PC-9 (cell line): ENCODE results near the gene GLYATL1B. TPM values are rescaled to one million over a fixed set of nuclear protein-coding genes. Genes with fewer than 3 reads are reported as not detected.
"Not testable (repeated sequence)": the region's sequence is repeated elsewhere in the genome, so short reads cannot be mapped to it uniquely, and the experiment has no call there.

Experiments
- BruUV-seq: library from RNA; stranded (reverse); fragments of 400-500 nt; replicated peaks from 2 replicates; lab custom pipeline; 2021; lab: Mats Ljungman, UMichigan
- CTCF ChIA-PET: fragments of 300-600 bp; sonication (Branson Sonifier 250); formaldehyde crosslinking; loops from one replicate; lab custom pipeline; 2022; ENCODE audit warnings: antibody characterized with exemption; lab: Charles Lee
- POLR2A ChIA-PET: fragments of 300-600 bp; sonication (Branson Sonifier 250); formaldehyde crosslinking; loops from one replicate; lab custom pipeline; 2022; ENCODE audit warnings: antibody characterized with exemption; ENCODE audit not compliant: unreplicated experiment; lab: Charles Lee
- DNase-seq, 2 experiments: peaks; one replicate each; pipeline versions ENCODE4 v3.0.0 to v3.0.0-alpha.2; 2015 to 2022; ENCODE audit warnings: mixed read lengths in 1 of 2
- H2AFZ ChIP-seq: fragments of 200-600 bp; sonication (generic); 2 replicates; pipeline ENCODE4 v1.8.1; 2017; ENCODE audit warnings: antibody characterized with exemption
- H3F3A ChIP-seq: fragments of 200-600 bp; sonication (generic); 2 replicates; pipeline ENCODE4 v1.8.1; 2017; ENCODE audit warnings: antibody characterized with exemption, mild to moderate bottlenecking, low read depth; ENCODE audit not compliant: insufficient read depth
- H3K27ac ChIP-seq: fragments of 200-600 bp; sonication (generic); 2 replicates; pipeline ENCODE4 v1.6.1; 2016; ENCODE audit warnings: mixed run types
- H3K27me3 ChIP-seq: fragments of 200-600 bp; sonication (generic); 2 replicates; pipeline ENCODE4 v1.6.1; 2016; ENCODE audit warnings: low read depth, mixed run types; ENCODE audit not compliant: insufficient read depth
- H3K36me3 ChIP-seq: fragments of 200-600 bp; sonication (generic); 2 replicates; pipeline ENCODE4 v1.6.1; 2016; ENCODE audit warnings: low read depth, mixed run types
- H3K4me1 ChIP-seq: fragments of 200-600 bp; sonication (generic); replicated peaks from 2 replicates; pipeline ENCODE4 v1.6.1; 2016; ENCODE audit warnings: mixed run types; ENCODE audit not compliant: insufficient read depth
- H3K4me2 ChIP-seq: fragments of 200-600 bp; sonication (generic); 2 replicates; pipeline ENCODE4 v1.6.1; 2017; ENCODE audit warnings: mixed run types
- H3K4me3 ChIP-seq: fragments of 200-600 bp; sonication (generic); 2 replicates; pipeline ENCODE4 v1.6.1; 2016; ENCODE audit warnings: mixed run types
- H3K79me2 ChIP-seq: fragments of 200-600 bp; sonication (generic); 2 replicates; pipeline ENCODE4 v1.6.1; 2017; ENCODE audit warnings: low read depth, mixed run types
- H3K9me2 ChIP-seq: fragments of 200-600 bp; sonication (generic); 2 replicates; pipeline ENCODE4 v1.8.1; 2017; ENCODE audit warnings: mild to moderate bottlenecking; ENCODE audit not compliant: insufficient read depth
- H3K9me3 ChIP-seq: fragments of 200-600 bp; sonication (generic); 2 replicates; pipeline ENCODE4 v1.8.1; 2016; ENCODE audit warnings: low read depth; ENCODE audit not compliant: insufficient read depth
- H4K20me1 ChIP-seq: fragments of 200-600 bp; sonication (generic); 2 replicates; pipeline ENCODE4 v1.8.1; 2017; ENCODE audit not compliant: insufficient read depth
- CTCF ChIP-seq: fragments of 200-600 bp; sonication (generic); conservative IDR thresholded peaks from 2 replicates; pipeline ENCODE4 v1.6.1; 2017; ENCODE audit warnings: mixed run types, antibody characterized with exemption, mild to moderate bottlenecking, moderate library complexity
- EZH2 ChIP-seq: fragments of 200-600 bp; sonication (generic); IDR thresholded peaks from 2 replicates; pipeline ENCODE4 v1.8.0; 2017; ENCODE audit warnings: antibody characterized with exemption, low read depth
- intact Hi-C: fragments of 100-400 bp; cut with micrococcal nuclease; formaldehyde crosslinking; loops from one replicate; pipeline ENCODE4 v1.10.0; 2022; ENCODE audit not compliant: unreplicated experiment
- total RNA-seq: library from RNA; stranded (reverse); gene quantifications from 2 replicates; pipeline ENCODE4 v1.2.3, GENCODE V29; 2021

Gene GLYATL1B
- total RNA-seq, 1 experiment from 2014 or later, result not detected

- CTCF ChIA-PET, result no interaction called here
- H3K4me1 ChIP-seq, result no peaks in the 10 kb centered on the region
- no peaks in the 10 kb centered on the region for H3F3A ChIP-seq
- no peaks in the 10 kb centered on the region for H3K9me2 ChIP-seq
- H3K36me3 ChIP-seq, result no peaks in the 10 kb centered on the region
- POLR2A ChIA-PET, result interaction anchor here (0.6 kb wide), 1 partner anchor 61 kb away, joined by 3 read pairs; no protein-coding TSS in a partner anchor
- no peak overlapping the region for H3K27ac ChIP-seq
- no peak overlapping the region for H3K4me2 ChIP-seq
- intact Hi-C loops, result loop anchor here (1.0 kb wide), 1 partner anchor 39 kb away; no protein-coding TSS in a partner anchor
- peaks cover 49% of the 10 kb centered on the region for H3K27me3 ChIP-seq
- DNase-seq, result peak in 1 of 2 experiments; percentile 16
- H3K4me3 ChIP-seq, result no peak overlapping the region
- H3K9me3 ChIP-seq, result no peaks in the 10 kb centered on the region
- no peaks in the 10 kb centered on the region for H3K79me2 ChIP-seq
- TF ChIP-seq EZH2 (no peak), CTCF (peak; percentile 72)
- no TSS peak for BruUV-seq
- H4K20me1 ChIP-seq, result no peaks in the 10 kb centered on the region; the same call in 1 of the 2 replicates
- no peak overlapping the region for H2AFZ ChIP-seq
Measured at GRCh38 chr11:59097113-59097708, 11.1 kb downstream of the GLYATL1B start.

- H3K9me3 ChIP-seq, BruUV-seq, H3K4me2 ChIP-seq, DNase-seq, H3F3A ChIP-seq, H3K79me2 ChIP-seq, H2AFZ ChIP-seq, CTCF ChIA-PET, H4K20me1 ChIP-seq, H3K4me3 ChIP-seq, H3K27ac ChIP-seq, H3K4me1 ChIP-seq, H3K9me2 ChIP-seq, H3K36me3 ChIP-seq: not testable (repeated sequence)
- intact Hi-C loops, result loop anchor here (1.0 kb wide), 1 partner anchor 38 kb away; no protein-coding TSS in a partner anchor
- POLR2A ChIA-PET, result interaction anchor here (0.6 kb wide), 1 partner anchor 60 kb away, joined by 3 read pairs; no protein-coding TSS in a partner anchor
- peaks cover 48% of the 10 kb centered on the region for H3K27me3 ChIP-seq
Measured at GRCh38 chr11:59097938-59098337, 11.8 kb downstream of the GLYATL1B start.

GRCh38 chr11:59102259-59102765 is 16.2 kb downstream of the GLYATL1B start:
- H3K27me3 ChIP-seq, result peaks cover 31% of the 10 kb centered on the region
- H3K4me2 ChIP-seq, result peak overlapping the region; percentile 18; the same call in 1 of the 2 replicates
- no peaks in the 10 kb centered on the region for H3K9me3 ChIP-seq
- H3K9me2 ChIP-seq, result no peaks in the 10 kb centered on the region
- intact Hi-C loops, result no loop called here
- peaks cover 5% of the 10 kb centered on the region; the same call in 1 of the 2 replicates for H3K4me1 ChIP-seq
- no peak overlapping the region for H3K4me3 ChIP-seq
- H3K79me2 ChIP-seq, result no peaks in the 10 kb centered on the region
- no peak overlapping the region for H3K27ac ChIP-seq
- no peaks in the 10 kb centered on the region for H3F3A ChIP-seq
- TF ChIP-seq EZH2 (no peak), CTCF (no peak)
- no peaks in the 10 kb centered on the region for H3K36me3 ChIP-seq
- CTCF ChIA-PET, result no interaction called here
- no peak overlapping the region for H2AFZ ChIP-seq
- DNase-seq, result peak in 1 of 2 experiments; percentile 11
- BruUV-seq, result no TSS peak
- no peaks in the 10 kb centered on the region; the same call in 1 of the 2 replicates for H4K20me1 ChIP-seq
- POLR2A ChIA-PET, result interaction anchor here (0.6 kb wide), 1 partner anchor 653 kb away, joined by 3 read pairs; the partner anchor contains the start of gene STX3
